ENCODE measurements around the gene EDARADD. TPM values are rescaled to one million over a fixed set of nuclear protein-coding genes. Genes with fewer than 3 reads are reported as not detected.
A peak's percentile ranks its signal among the peaks of the same experiment; 100 is the strongest.
"Not testable (repeated sequence)": the region's sequence is repeated elsewhere in the genome, so short reads cannot be mapped to it uniquely, and the experiment has no call there.

The EDARADD gene
- total RNA-seq, 1 donor from 2014 or later, result 9.4 TPM

GRCh38 chr1:236502972-236503639 is 109.0 kb downstream of the EDARADD start:
- Mint-ChIP-seq H3K27me3 (ENCODE audit: unreplicated experiment) (peaks cover 7% of the 10 kb centered on the region), H3K9me3 (ENCODE audit: unreplicated experiment) (no peaks in the 10 kb centered on the region), H3K4me1 (ENCODE audit: unreplicated experiment) (peaks cover 24% of the 10 kb centered on the region), H3K36me3 (ENCODE audit: low read depth, unreplicated experiment) (no peaks in the 10 kb centered on the region), H3K27ac (ENCODE audit: unreplicated experiment) (peak overlapping the region; percentile 99), H3K4me3 (ENCODE audit: unreplicated experiment) (no peak overlapping the region)
- no peak for TF ChIP-seq CTCF (IDR thresholded peaks at IDR 0.05; ENCODE audit: unreplicated experiment)
- DNase-seq (ENCODE audit: low spot score), result peak; percentile 73

- H3K4me1 Mint-ChIP-seq (ENCODE audit: unreplicated experiment), result peaks cover 24% of the 10 kb centered on the region
- H3K36me3 Mint-ChIP-seq (ENCODE audit: low read depth, unreplicated experiment); DNase-seq (ENCODE audit: low spot score); H3K27me3 Mint-ChIP-seq (ENCODE audit: unreplicated experiment); H3K9me3 Mint-ChIP-seq (ENCODE audit: unreplicated experiment); H3K4me3 Mint-ChIP-seq (ENCODE audit: unreplicated experiment): not testable (repeated sequence)
- H3K27ac Mint-ChIP-seq (ENCODE audit: unreplicated experiment), result peak overlapping the region; percentile 45
These were observed 110.3 kb downstream of the EDARADD start for GRCh38 chr1:236504338-236504737.

- no peak overlapping the region for H3K27ac Mint-ChIP-seq (ENCODE audit: unreplicated experiment)
- no peak for DNase-seq (ENCODE audit: low spot score)
- H3K27me3 Mint-ChIP-seq (ENCODE audit: unreplicated experiment), result peaks cover 6% of the 10 kb centered on the region
- no peak for TF ChIP-seq CTCF (IDR thresholded peaks at IDR 0.05; ENCODE audit: unreplicated experiment)
- H3K4me1 Mint-ChIP-seq (ENCODE audit: unreplicated experiment), result peaks cover 33% of the 10 kb centered on the region
- H3K4me3 Mint-ChIP-seq (ENCODE audit: unreplicated experiment), result no peak overlapping the region
- no peaks in the 10 kb centered on the region for H3K9me3 Mint-ChIP-seq (ENCODE audit: unreplicated experiment)
- no peaks in the 10 kb centered on the region for H3K36me3 Mint-ChIP-seq (ENCODE audit: low read depth, unreplicated experiment)
These were observed 113.1 kb downstream of the EDARADD start for GRCh38 chr1:236507022-236507700.

GRCh38 chr1:236508593-236509027 is 114.5 kb downstream of the EDARADD start:
- peaks cover 19% of the 10 kb centered on the region for H3K4me1 Mint-ChIP-seq (ENCODE audit: unreplicated experiment)
- H3K9me3 Mint-ChIP-seq (ENCODE audit: unreplicated experiment), result no peaks in the 10 kb centered on the region
- no peak overlapping the region for H3K27ac Mint-ChIP-seq (ENCODE audit: unreplicated experiment)
- no peak overlapping the region for H3K4me3 Mint-ChIP-seq (ENCODE audit: unreplicated experiment)
- DNase-seq (ENCODE audit: low spot score), result no peak
- no peaks in the 10 kb centered on the region for H3K27me3 Mint-ChIP-seq (ENCODE audit: unreplicated experiment)
- no peaks in the 10 kb centered on the region for H3K36me3 Mint-ChIP-seq (ENCODE audit: low read depth, unreplicated experiment)
- TF ChIP-seq CTCF (IDR thresholded peaks at IDR 0.05; ENCODE audit: unreplicated experiment), result no peak

GRCh38 chr1:236509203-236509602 is 115.1 kb downstream of the EDARADD start:
- no peak for DNase-seq (ENCODE audit: low spot score)
- Mint-ChIP-seq H3K4me1 (ENCODE audit: unreplicated experiment) (peaks cover 18% of the 10 kb centered on the region), H3K27ac (ENCODE audit: unreplicated experiment) (no peak overlapping the region), H3K36me3 (ENCODE audit: low read depth, unreplicated experiment) (no peaks in the 10 kb centered on the region), H3K27me3 (ENCODE audit: unreplicated experiment) (no peaks in the 10 kb centered on the region), H3K4me3 (ENCODE audit: unreplicated experiment) (no peak overlapping the region), H3K9me3 (ENCODE audit: unreplicated experiment) (no peaks in the 10 kb centered on the region)
- no peak for TF ChIP-seq CTCF (IDR thresholded peaks at IDR 0.05; ENCODE audit: unreplicated experiment)
